CD4-positive, alpha-beta T cell treated with Interleukin-4 for 4 hours (primary cell): ENCODE data around the gene GLI3.

ENCODE experiments used
- DNase-seq: peaks from one replicate; pipeline ENCODE4 v3.0.0-alpha.2; 2020

Gene GLI3

GRCh38 chr7:42099470-42100155 is 137.4 kb downstream of the GLI3 start:
- no peak for DNase-seq

- DNase-seq, result no peak
These were observed 137.9 kb downstream of the GLI3 start for GRCh38 chr7:42099066-42099465.

- no peak for DNase-seq
These were observed 139.3 kb downstream of the GLI3 start for GRCh38 chr7:42097752-42098151.

GRCh38 chr7:42096681-42097561 is 140.1 kb downstream of the GLI3 start:
- DNase-seq, result no peak

GRCh38 chr7:42096268-42096667 is 140.7 kb downstream of the GLI3 start:
- DNase-seq, result no peak

GRCh38 chr7:42095791-42096190 is 141.2 kb downstream of the GLI3 start:
- no peak for DNase-seq

- no peak for DNase-seq
These were observed 143.6 kb downstream of the GLI3 start for GRCh38 chr7:42093349-42093905.

GRCh38 chr7:42091461-42092291 is 145.3 kb downstream of the GLI3 start:
- no peak for DNase-seq

- DNase-seq, result no peak
These were observed 146.2 kb downstream of the GLI3 start for GRCh38 chr7:42090806-42091205.

- DNase-seq, result no peak
These were observed 147.0 kb downstream of the GLI3 start for GRCh38 chr7:42090056-42090455.

GRCh38 chr7:42087616-42088015 is 149.4 kb downstream of the GLI3 start:
- no peak for DNase-seq

GRCh38 chr7:42085531-42085930 is 151.5 kb downstream of the GLI3 start:
- DNase-seq, result no peak

GRCh38 chr7:42084263-42084662 is 152.7 kb downstream of the GLI3 start:
- no peak for DNase-seq

- DNase-seq, result no peak
These were observed 153.7 kb downstream of the GLI3 start for GRCh38 chr7:42083284-42083683.

GRCh38 chr7:42082144-42082543 is 154.9 kb downstream of the GLI3 start:
- no peak for DNase-seq

GRCh38 chr7:42081671-42082070 is 155.3 kb downstream of the GLI3 start:
- no peak for DNase-seq

GRCh38 chr7:42080841-42081586 is 156.0 kb downstream of the GLI3 start:
- no peak for DNase-seq

- no peak for DNase-seq
These were observed 159.5 kb downstream of the GLI3 start for GRCh38 chr7:42077271-42078135.

GRCh38 chr7:42076870-42077269 is 160.1 kb downstream of the GLI3 start:
- no peak for DNase-seq

- DNase-seq, result no peak
These were observed 161.6 kb downstream of the GLI3 start for GRCh38 chr7:42075418-42075817.

GRCh38 chr7:42074076-42074475 is 162.9 kb downstream of the GLI3 start:
- DNase-seq, result no peak
